Activated CD4-positive, alpha-beta T cell treated with anti-CD3 and anti-CD28 coated beads for 1 hour (primary cell): ENCODE data around the gene PGBD5.
"Not testable (repeated sequence)": the region's sequence is repeated elsewhere in the genome, so short reads cannot be mapped to it uniquely, and the experiment has no call there.

Experiments used
- DNase-seq: peaks from one replicate; pipeline ENCODE4 v3.0.0-alpha.2; 2020

Gene PGBD5

DNA sequence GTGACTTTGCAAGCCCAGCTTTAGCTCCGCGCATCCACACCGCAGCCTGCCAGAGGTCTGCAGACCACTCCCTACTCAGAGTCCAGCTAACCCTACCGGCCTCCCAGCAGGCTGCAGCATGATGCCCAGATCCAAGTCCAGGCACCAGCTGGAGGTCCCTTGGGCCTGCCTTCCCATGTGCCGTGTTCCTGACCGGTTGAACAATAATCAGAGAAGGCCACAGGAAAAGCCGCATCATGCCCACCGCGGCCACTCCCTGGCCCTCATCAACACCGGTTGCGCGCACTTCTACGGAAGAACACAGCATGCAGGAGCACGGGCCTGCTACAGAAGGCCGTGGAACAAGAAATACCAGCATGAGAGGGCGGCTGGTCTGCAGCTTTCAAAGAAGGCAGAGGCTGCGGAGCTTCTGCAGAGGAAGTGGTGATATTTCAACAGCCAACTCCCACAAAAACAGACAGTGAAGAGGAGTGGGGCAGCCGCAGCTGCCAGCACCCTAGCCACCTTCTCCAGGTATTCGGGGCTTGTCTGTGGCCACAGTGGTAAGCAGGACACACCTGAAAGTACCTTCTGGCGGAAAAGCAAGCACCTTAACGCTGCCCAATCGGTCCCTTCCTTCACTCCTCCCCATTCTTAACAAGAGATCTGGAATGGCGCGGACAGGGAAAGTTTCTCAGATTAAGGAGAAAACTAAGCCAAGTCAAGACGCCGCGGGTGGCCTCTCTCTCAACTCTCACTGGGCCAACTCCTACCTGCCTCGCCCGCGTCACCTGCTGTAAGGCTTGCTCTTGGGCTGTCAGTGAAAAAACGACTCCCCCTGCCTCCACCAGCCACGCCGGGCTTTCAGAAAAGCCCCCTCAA is 1.5 kb downstream of the PGBD5 start:
- no peak for DNase-seq

DNA sequence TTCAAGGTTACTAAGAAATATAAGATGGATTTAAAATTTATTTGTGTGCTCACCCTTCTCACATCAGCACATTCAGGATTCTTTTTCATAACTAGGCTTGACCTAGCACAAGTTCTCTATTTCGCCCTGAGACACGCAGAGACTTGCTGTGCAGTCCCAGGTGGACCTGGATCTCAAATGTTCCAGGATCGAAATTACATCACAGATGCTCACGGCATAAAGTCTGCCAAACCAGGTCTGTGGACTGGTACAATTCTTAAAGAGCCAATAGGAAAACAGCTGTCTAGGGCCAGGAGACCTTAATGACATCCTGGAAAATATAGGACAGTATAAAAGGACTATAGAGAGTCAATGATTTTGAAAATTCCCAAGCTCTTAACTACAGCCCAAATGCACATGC is 2.2 kb downstream of the PGBD5 start:
- DNase-seq = no peak

DNA sequence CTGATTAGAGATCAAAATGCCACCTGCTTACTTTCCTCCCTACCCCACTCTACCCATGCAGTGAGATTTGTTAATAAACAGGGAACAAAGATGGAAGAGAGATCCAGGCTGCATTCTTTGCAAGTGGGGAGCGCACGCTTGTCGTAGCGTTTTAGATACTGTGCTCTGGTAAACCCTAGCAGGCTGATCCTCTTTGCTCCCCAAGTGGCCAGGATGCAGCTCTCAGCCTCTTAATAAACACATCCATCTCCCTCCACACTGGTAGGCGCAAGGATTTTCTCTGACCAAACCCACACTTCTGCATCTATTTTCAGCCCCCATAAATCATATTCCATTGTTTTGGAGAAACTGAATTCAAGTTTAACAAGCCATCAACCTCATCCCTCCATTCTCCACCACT is 2.9 kb downstream of the PGBD5 start:
- DNase-seq = no peak

DNA sequence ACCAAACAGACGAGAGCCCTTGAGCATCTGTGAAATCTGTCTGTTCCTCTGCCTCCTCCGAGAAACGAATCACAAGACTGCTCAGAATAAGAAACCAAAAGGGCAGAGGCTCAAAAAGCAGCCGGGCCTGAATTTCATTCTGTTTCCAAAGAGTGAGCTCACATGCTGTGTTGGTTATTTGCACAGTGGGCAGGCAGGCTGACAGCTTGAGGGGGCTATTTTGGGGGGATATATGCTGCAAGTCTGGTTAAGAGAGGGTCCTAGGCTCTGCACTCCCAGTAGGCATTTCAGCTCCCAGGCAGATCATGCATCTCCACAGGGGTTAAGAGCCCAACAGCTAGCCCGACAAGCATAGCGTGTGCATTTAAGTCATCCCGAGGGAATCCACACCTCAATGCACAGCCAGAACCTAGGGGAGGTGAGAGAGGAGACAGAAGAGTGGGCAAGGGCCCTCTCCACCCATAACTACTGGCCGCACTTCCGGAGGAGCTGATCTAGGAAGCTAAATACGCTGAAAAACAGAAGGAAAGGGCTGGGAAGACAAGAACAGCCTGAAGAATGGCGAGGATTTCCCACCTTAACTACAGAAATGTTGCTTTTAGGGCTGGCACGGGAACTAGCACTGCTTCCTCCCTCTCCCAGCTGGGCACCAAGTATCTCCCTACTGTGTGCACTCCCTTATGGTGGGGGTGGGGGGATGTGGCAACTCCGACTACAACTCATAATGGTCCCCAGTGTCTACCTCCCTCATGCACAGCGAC is 3.7 kb downstream of the PGBD5 start:
- DNase-seq = no peak

DNA sequence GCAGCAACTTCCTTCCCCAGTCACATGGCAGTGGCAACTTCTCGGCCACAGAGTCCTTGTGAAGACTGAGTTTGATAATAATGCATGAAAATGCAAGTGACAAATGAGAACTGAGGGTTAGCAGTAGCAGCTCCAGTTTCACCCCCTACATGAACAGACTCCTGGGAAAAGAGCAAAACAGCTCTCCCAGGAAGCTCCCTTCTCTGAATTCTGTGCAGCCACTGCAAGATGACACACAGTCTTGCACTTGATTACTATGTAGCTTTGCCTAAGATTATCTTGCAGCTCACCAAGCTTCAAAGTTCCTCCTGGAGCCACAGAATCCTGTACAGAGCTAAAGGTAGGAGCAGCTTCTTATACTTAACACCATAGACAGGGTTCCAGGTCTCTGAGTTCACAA is 4.7 kb downstream of the PGBD5 start:
- DNase-seq = no peak

- not testable (repeated sequence) for DNase-seq
Observed at GRCh38 chr1:230420372-230420771, 5.8 kb downstream of the PGBD5 start.

- DNase-seq = no peak
Observed at GRCh38 chr1:230416430-230416829, 9.7 kb downstream of the PGBD5 start.

- DNase-seq = no peak
Observed at GRCh38 chr1:230415405-230416132, 10.6 kb downstream of the PGBD5 start.

DNA sequence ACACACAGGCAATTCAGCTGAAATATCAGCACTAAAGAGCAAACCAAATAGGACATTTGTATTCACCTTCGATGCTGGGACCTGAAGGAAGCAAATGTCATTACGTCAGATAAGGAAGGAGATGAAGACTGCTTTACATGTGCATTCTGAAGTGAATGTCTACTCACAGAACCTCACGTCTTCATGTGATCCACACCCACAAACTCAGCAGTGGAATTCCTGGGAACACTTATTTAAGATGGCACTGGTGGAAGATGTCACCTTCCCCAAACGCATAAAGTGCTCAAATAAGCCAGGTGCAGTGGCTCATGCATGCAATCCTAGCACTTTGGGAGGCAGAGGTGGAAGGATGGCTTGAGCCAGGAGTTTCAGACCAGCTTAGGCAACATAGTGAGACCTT is 11.4 kb downstream of the PGBD5 start:
- DNase-seq = no peak

DNA sequence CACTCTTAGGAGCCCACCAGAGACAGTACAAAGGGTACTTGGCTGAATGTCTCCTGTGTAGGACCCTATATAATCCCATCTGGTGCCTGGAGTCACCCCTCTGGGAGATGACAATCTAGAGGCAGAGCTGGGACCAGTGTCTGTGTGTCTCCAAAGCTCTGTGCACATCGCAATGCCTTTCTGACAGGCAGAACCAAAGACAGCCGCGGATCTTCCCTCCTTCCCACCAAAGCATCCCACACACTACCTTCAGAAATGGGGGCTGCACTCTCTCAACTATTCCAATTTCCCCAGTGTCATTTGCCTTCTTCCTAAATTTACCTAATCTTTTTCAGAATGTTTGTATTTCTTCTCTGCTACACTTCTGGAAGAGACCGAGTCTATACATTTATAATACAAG is 12.0 kb downstream of the PGBD5 start:
- DNase-seq = no peak

DNA sequence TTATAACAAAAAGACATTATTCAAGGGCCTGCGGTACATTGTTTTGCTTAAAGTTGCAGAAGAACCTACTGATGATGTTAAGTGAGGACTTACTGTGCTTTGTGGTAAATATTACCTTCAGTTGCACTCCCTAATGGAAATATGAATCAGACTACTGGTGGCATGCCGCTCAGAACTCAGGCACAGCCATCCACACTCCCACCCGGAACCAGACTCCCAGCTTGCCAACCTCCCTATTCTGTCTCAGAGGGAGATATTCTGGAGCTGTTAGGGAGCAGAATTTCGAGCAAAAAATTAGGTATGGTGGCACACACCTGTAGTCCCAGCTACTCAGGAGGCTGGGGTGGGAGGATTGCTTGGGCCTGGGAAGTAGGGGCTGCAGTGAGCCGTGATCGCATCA is 13.1 kb downstream of the PGBD5 start:
- DNase-seq = no peak

GRCh38 chr1:230408971-230409370 is 17.2 kb downstream of the PGBD5 start:
- no peak for DNase-seq

DNA sequence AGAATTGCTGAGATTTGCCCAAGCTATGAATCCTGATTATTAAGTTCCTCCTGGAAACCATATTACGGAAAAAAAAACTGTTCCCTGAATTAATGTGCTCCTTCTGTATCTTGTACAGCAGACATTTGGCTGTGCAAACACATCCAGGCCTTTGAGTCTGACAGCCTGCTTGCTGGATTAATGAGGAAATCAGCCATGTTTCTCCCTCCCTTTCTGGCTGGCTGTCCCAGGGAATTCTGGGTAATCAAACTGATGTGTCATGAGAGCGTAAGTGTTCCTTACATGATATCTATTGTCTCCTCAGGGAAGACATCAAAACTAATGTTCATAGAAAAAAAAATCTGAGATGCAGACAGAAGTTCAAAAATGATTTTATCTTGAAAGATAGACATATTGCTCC is 18.8 kb downstream of the PGBD5 start:
- no peak for DNase-seq

DNA sequence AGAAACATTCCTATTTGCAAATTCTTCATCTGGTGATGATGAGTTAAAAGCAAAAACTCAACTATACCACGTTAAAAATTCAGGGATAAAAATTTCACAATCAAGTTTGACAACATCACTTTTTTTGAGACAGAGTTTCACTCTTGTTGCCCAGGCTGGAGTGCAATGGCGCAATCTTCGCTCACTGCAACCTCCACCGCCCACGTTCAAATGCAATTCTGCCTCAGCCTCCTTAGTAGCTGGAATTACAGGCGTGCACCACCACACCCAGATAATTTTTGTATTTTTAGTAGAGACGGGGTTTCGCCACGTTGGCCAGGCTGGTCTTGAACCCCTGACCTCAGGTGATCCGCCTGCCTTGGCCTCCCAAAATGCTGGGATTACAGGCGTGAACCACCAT is 19.4 kb downstream of the PGBD5 start:
- DNase-seq = not testable (repeated sequence)

GRCh38 chr1:230403442-230403841 is 22.7 kb downstream of the PGBD5 start:
- DNase-seq = no peak

- DNase-seq = no peak
Observed at GRCh38 chr1:230401763-230402294, 24.3 kb downstream of the PGBD5 start.

DNA sequence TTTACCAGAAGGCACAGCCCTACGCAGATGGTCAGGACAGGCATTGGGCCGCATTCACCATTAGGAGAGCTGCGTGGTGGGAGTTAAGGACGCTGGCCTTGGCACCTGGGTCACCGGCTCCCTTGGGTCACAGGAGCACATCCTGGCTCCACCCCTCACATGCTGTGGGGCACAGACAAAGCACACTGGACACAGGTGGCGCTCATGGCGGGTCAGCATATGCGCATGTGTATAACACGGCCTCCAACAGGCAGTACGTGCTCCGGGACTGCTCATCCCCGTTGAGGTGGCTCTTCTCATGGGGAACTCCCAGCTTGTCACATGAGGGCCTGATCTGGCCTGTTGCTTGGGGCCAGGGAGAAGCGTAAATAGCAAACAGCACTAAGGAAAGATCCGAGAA is 25.0 kb downstream of the PGBD5 start:
- no peak for DNase-seq

DNA sequence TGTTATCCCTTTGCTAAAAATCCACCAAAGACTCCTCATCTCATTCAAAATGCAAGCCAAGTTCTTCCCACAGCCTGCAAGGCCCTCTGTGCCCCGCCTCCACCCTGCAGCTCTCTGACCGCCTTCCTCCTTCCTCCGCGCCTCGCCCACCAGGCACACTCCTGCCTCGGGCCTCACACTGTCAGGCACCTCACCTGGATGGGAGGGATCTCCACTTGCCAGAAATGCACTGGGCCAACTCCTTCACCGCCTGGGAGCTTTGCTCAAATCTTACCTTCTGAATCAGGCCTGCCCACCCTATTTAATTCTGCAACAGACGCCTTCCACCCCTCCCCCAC is 26.2 kb downstream of the PGBD5 start:
- DNase-seq = no peak

DNA sequence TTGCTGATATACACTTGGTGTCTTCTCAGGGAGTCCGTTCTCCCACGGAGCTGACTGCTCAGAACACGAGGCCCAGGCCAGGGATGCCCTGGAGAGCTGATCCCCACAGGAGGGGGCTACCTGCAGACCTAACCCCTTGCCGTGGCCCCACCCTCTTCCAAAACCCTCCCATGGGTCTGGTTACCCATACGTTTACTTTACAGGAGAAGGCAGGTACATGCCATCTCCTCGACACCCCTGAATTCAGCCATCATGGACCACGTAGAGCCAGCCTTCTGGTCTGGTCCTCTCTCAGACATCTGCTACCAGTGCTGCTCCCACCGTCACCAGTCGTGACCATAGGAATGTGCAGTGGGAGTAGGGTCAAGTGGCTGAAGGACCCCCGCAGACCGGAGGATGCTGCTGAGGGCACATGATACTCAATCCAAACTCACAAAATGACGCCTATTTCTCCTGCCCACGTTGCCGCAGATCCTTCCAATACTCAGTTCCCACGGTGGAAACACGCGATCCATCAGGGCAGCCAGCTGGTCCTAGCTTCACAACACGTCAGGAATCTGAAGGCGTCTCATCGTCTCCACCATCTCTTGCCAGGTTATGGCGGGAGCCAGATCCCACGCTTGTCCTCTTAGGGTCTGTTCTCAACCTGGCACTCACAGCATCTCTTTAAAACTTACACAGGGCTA is 26.7 kb downstream of the PGBD5 start:
- DNase-seq = no peak

DNA sequence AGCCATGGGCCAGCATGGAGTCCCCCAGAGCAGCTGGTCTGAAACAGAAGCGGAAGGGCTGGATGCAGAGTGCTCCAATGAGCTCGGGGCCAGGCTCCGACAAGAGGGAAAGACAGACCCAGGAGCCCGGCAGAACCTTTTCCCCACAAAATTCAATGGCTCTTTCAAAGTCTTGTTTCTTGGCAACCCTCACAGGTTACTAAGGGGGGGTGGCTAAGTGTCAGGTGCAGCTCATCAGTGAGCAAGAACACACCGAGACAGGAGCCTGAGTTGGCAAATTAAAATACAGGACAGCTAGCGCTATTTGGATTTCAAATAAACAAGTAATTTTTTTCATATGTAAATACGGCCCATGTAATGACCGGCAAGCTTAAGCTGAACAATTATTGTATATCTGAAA is 27.3 kb downstream of the PGBD5 start:
- no peak for DNase-seq

DNA sequence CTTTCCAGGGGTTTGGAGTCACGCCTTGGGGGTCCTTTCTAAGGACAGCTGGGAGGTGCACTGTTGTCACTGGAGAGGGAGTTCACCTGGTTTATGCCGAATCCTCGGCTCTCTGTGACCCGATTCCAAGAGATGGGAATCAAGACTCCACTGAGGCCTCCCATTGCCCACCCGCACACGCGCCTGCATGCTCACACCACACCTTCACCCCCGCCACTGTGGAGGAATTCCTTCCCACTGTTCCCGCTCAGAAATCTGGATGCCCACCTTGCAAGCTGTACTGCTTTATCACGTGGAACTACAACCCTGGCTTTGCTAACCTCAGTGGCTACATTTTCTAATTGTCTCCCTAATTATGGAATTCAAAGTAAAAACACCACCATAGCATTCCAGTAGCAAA is 29.2 kb downstream of the PGBD5 start:
- no peak for DNase-seq

DNA sequence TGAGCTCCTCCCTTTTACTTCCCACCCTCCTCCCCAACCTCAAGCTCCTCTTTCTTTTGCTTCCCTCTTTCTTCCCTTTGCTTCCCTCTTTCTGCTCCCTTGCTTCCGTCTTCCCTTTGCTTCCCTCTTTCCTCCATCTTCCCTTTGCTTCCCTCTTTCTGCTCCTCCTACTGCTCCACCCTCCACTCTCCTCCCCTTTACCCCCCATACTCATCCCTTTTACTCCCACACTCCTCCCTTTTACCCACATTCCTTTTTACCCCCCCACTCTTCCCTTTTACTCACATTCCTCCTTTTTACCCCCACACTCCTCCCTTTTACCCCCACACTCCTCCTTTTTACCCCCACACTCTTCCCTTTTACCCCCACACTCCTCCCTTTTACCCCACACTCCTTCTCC is 30.2 kb downstream of the PGBD5 start:
- no peak for DNase-seq

- no peak for DNase-seq
Observed at GRCh38 chr1:230394741-230395140, 31.4 kb downstream of the PGBD5 start.
